Measurements from ENCODE around the gene SLC9A3. TPM values are rescaled to one million over a fixed set of nuclear protein-coding genes. Genes with fewer than 3 reads are reported as not detected.

SLC9A3 gene
- total RNA-seq, 1 donor from 2014 or later, result 1.2 TPM

- Mint-ChIP-seq H3K9me3 (ENCODE audit: unreplicated experiment) (no peaks in the 10 kb centered on the region), H3K27me3 (ENCODE audit: unreplicated experiment) (no peaks in the 10 kb centered on the region), H3K4me3 (ENCODE audit: unreplicated experiment) (peak overlapping the region; percentile 95), H3K36me3 (ENCODE audit: unreplicated experiment) (peaks cover 7% of the 10 kb centered on the region), H3K27ac (ENCODE audit: unreplicated experiment) (peak overlapping the region; percentile 94), H3K4me1 (ENCODE audit: unreplicated experiment) (peaks cover 40% of the 10 kb centered on the region)
- no peak for DNase-seq (ENCODE audit: extremely low spot score, unreplicated experiment)
- TF ChIP-seq, protein P1, sequence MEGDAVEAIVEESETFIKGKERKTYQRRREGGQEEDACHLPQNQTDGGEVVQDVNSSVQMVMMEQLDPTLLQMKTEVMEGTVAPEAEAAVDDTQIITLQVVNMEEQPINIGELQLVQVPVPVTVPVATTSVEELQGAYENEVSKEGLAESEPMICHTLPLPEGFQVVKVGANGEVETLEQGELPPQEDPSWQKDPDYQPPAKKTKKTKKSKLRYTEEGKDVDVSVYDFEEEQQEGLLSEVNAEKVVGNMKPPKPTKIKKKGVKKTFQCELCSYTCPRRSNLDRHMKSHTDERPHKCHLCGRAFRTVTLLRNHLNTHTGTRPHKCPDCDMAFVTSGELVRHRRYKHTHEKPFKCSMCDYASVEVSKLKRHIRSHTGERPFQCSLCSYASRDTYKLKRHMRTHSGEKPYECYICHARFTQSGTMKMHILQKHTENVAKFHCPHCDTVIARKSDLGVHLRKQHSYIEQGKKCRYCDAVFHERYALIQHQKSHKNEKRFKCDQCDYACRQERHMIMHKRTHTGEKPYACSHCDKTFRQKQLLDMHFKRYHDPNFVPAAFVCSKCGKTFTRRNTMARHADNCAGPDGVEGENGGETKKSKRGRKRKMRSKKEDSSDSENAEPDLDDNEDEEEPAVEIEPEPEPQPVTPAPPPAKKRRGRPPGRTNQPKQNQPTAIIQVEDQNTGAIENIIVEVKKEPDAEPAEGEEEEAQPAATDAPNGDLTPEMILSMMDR (IDR thresholded peaks at IDR 0.05), result no peak
Measured at GRCh38 chr5:441996-442334, 82.3 kb downstream of the SLC9A3 start.

DNA sequence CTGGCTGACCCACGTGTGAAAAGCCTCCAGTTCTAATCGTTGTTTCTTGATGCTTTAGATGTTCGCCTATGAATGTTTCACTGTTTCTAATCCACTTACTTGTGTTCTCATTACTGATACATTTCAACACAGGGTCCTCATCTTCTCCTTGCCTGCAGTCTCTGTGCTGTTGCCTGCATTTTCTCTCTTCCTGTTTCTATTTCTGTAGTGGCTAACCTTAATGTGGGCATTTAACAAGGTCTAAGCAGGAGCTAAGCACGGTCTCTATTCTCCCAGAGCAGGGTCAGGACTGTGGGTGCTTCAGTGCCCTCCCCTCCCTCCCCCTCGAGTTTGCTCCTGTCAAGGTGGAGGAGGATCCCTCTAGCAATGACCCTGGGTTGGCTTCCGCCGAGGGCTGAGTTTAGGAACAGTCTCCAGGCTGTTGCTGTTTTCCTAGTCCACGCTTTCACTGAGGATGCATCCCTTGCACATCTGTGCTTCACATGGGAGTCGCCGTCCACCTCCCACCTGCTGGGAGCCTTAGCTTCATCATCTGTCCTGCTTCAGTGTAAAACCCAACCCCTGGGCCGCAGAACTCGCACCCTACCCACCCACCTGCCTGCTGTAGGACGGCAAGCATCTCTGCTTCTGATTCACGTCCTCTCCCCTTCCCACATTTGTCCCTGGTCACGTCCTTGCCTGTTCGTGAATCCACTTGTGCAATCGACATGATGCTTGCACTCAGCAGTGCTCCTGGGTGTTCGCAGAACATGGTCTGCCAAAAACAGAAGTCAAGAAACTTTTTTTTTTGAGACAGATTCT, 83.6 kb downstream of the SLC9A3 start:
- TF ChIP-seq, protein P1 (IDR thresholded peaks at IDR 0.05), result no peak
- H3K27ac Mint-ChIP-seq (ENCODE audit: unreplicated experiment), result peak overlapping the region; percentile 67
- peaks cover 37% of the 10 kb centered on the region for H3K4me1 Mint-ChIP-seq (ENCODE audit: unreplicated experiment)
- H3K36me3 Mint-ChIP-seq (ENCODE audit: unreplicated experiment), result peaks cover under 1% of the 10 kb centered on the region
- H3K4me3 Mint-ChIP-seq (ENCODE audit: unreplicated experiment), result no peak overlapping the region
- H3K9me3 Mint-ChIP-seq (ENCODE audit: unreplicated experiment), result no peaks in the 10 kb centered on the region
- no peaks in the 10 kb centered on the region for H3K27me3 Mint-ChIP-seq (ENCODE audit: unreplicated experiment)
- no peak for DNase-seq (ENCODE audit: extremely low spot score, unreplicated experiment)

GRCh38 chr5:439636-440035, 84.6 kb downstream of the SLC9A3 start:
- DNase-seq (ENCODE audit: extremely low spot score, unreplicated experiment), result no peak
- H3K4me3 Mint-ChIP-seq (ENCODE audit: unreplicated experiment), result no peak overlapping the region
- peaks cover 33% of the 10 kb centered on the region for H3K4me1 Mint-ChIP-seq (ENCODE audit: unreplicated experiment)
- TF ChIP-seq, protein P1 (IDR thresholded peaks at IDR 0.05), result no peak
- no peaks in the 10 kb centered on the region for H3K9me3 Mint-ChIP-seq (ENCODE audit: unreplicated experiment)
- no peaks in the 10 kb centered on the region for H3K27me3 Mint-ChIP-seq (ENCODE audit: unreplicated experiment)
- peaks cover 8% of the 10 kb centered on the region for H3K36me3 Mint-ChIP-seq (ENCODE audit: unreplicated experiment)
- peak overlapping the region; percentile 18 for H3K27ac Mint-ChIP-seq (ENCODE audit: unreplicated experiment)

DNA sequence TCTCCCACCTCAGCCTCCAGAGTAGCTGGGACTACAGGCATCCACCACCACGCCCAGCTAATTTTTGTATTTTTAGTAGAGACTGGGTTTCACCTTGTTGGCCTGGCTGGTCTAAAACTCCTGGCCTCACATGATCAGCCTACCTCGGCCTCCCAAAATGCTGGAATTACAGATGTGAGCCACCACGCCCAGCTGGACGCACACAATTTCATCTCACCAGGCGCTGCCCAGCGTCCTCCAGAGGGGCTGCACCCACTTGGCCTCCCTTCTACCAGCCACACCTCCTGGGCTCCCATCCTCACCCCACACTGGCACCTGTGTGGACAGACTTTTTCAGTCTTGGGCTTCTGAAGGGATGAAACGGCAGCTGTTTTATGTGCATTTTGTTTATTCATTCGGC, 85.1 kb downstream of the SLC9A3 start:
- Mint-ChIP-seq H3K36me3 (ENCODE audit: unreplicated experiment) (peaks cover 9% of the 10 kb centered on the region), H3K4me3 (ENCODE audit: unreplicated experiment) (no peak overlapping the region), H3K4me1 (ENCODE audit: unreplicated experiment) (peaks cover 28% of the 10 kb centered on the region), H3K27me3 (ENCODE audit: unreplicated experiment) (no peaks in the 10 kb centered on the region), H3K27ac (ENCODE audit: unreplicated experiment) (peak overlapping the region; percentile 18), H3K9me3 (ENCODE audit: unreplicated experiment) (no peaks in the 10 kb centered on the region)
- DNase-seq (ENCODE audit: extremely low spot score, unreplicated experiment), result no peak
- TF ChIP-seq, protein P1 (IDR thresholded peaks at IDR 0.05), result no peak

DNA sequence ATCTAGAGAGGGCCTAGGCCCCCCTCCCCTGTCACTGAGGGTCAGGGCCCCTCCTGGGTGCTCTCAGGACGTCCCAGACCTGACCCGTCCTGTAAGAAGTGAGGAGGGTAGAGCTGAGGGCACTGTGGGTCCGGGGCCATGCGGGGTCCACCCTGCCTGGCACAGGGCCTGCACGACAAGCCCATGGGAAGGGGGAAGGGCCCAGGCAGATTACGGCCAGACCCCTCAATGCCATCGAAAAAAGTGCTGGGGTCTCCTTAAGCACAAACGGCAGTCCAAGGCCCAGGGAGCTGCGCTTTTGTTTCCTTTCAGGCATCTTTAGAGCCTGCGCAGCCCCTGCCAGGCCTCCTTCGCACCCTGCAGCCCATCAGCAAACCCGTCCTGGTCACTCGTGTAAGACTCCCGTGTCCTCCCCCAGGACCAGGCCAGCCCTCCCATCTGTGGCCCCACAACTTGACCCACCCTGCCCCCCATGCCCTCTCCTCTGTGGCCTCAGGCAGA, 85.7 kb downstream of the SLC9A3 start:
- Mint-ChIP-seq H3K9me3 (ENCODE audit: unreplicated experiment) (no peaks in the 10 kb centered on the region), H3K4me1 (ENCODE audit: unreplicated experiment) (peaks cover 25% of the 10 kb centered on the region), H3K27me3 (ENCODE audit: unreplicated experiment) (no peaks in the 10 kb centered on the region), H3K27ac (ENCODE audit: unreplicated experiment) (no peak overlapping the region), H3K36me3 (ENCODE audit: unreplicated experiment) (peaks cover 9% of the 10 kb centered on the region), H3K4me3 (ENCODE audit: unreplicated experiment) (no peak overlapping the region)
- TF ChIP-seq, protein P1 (IDR thresholded peaks at IDR 0.05), result no peak
- DNase-seq (ENCODE audit: extremely low spot score, unreplicated experiment), result no peak
